ENCODE data around the gene OR1J1.

Gene OR1J1

GRCh38 chr9:122474561-122474960 lies 3.2 kb downstream of the OR1J1 start:
- Histone ChIP-seq H3K14ac (ENCODE audit: low read length) (no peak overlapping the region), H3K4me2 (ENCODE audit: insufficient read depth, low read length, poor library complexity, severe bottlenecking) (no peak overlapping the region), H3K27me3 (ENCODE audit: control insufficient read depth in 3 of 3, insufficient read depth in 3 of 3, low read depth in 1 of 3, low read length in 3 of 3) (peaks cover 0 to 6% (median 0%) of the 10 kb centered on the region in 3 experiments), H2BK15ac (ENCODE audit: low read length) (no peak overlapping the region), H4K91ac (ENCODE audit: low read depth, low read length, poor library complexity) (no peak overlapping the region), H4K8ac (ENCODE audit: low read depth, low read length) (no peak overlapping the region), H2BK120ac (ENCODE audit: low read depth, low read length) (no peak overlapping the region), H3K23ac (ENCODE audit: low read depth, low read length, poor library complexity) (no peak overlapping the region), H2BK5ac (ENCODE audit: low read length) (no peak overlapping the region), H3K9ac (ENCODE audit: low read depth, low read length, poor library complexity) (no peak overlapping the region), H3K79me1 (ENCODE audit: low read depth, low read length) (no peaks in the 10 kb centered on the region), H3K4me3 (ENCODE audit: low read length in 2 of 2) (no peak overlapping the region), H3K4ac (ENCODE audit: low read length) (no peak overlapping the region), H3K4me1 (ENCODE audit: control insufficient read depth in 2 of 2, insufficient read depth in 1 of 2, low read depth in 1 of 2, low read length in 2 of 2) (no peaks in the 10 kb centered on the region), H3K27ac (replicated peaks; ENCODE audit: low read length) (no peak overlapping the region), H3K36me3 (replicated peaks in 1 of 2; ENCODE audit: control insufficient read depth in 2 of 2, insufficient read depth in 2 of 2, low read length in 2 of 2) (no peaks in the 10 kb centered on the region), H3K18ac (ENCODE audit: low read length) (no peak overlapping the region), H2AK5ac (ENCODE audit: low read depth, low read length) (no peak overlapping the region), H2BK12ac (ENCODE audit: low read length) (no peak overlapping the region), H3K9me3 (replicated peaks in 1 of 2; ENCODE audit: control insufficient read depth in 2 of 2, insufficient read depth in 1 of 2, low read depth in 1 of 2, low read length in 2 of 2) (peaks cover 0 to 9% of the 10 kb centered on the region in 2 donors), H2AFZ (ENCODE audit: low read length) (no peak overlapping the region)
- DNase-seq (ENCODE audit: low spot score), result no peak
- no CpG with 5 or more reads among the region's 3 CpGs for WGBS, 2 donors (ENCODE audit: extremely low coverage in 2 of 2, insufficient read length in 2 of 2, insufficient replicate concordance in 1 of 2)

DNA sequence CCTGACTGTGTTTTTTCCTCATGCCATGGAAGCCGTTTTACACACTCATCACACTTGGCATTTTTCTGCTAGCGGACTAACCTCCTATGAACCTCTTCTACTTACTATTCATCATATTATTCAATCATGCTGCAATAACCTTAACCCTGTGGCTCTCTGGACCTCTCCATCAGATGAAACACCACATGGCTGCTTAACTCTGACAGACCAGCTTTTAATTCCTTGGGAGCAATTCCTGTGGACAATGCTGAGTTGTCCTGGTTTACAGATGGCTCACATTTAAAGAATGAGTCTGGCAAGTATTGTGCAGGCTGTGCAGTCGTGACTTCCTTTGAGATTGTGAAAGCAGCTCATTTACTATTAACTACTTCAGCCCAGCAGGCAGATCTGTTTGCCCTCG lies 9.0 kb downstream of the OR1J1 start:
- Histone ChIP-seq H2BK12ac (ENCODE audit: low read length) (no peak overlapping the region), H3K23ac (ENCODE audit: low read depth, low read length, poor library complexity) (no peak overlapping the region), H3K4ac (ENCODE audit: low read length) (no peak overlapping the region), H2AFZ (ENCODE audit: low read length) (no peak overlapping the region), H3K36me3 (replicated peaks in 1 of 2; ENCODE audit: control insufficient read depth in 2 of 2, insufficient read depth in 2 of 2, low read length in 2 of 2) (no peaks in the 10 kb centered on the region), H3K4me2 (ENCODE audit: insufficient read depth, low read length, poor library complexity, severe bottlenecking) (no peak overlapping the region), H3K9me3 (replicated peaks in 1 of 2; ENCODE audit: control insufficient read depth in 2 of 2, insufficient read depth in 1 of 2, low read depth in 1 of 2, low read length in 2 of 2) (no peaks in the 10 kb centered on the region), H3K27ac (replicated peaks; ENCODE audit: low read length) (no peak overlapping the region), H3K9ac (ENCODE audit: low read depth, low read length, poor library complexity) (no peak overlapping the region), H2BK5ac (ENCODE audit: low read length) (no peak overlapping the region), H3K4me1 (ENCODE audit: control insufficient read depth in 2 of 2, insufficient read depth in 1 of 2, low read depth in 1 of 2, low read length in 2 of 2) (no peaks in the 10 kb centered on the region), H4K8ac (ENCODE audit: low read depth, low read length) (no peak overlapping the region), H2BK120ac (ENCODE audit: low read depth, low read length) (no peak overlapping the region), H3K18ac (ENCODE audit: low read length) (no peak overlapping the region), H3K27me3 (ENCODE audit: control insufficient read depth in 3 of 3, insufficient read depth in 3 of 3, low read depth in 1 of 3, low read length in 3 of 3) (peaks cover 0 to 8% (median 0%) of the 10 kb centered on the region in 3 experiments), H3K79me1 (ENCODE audit: low read depth, low read length) (no peaks in the 10 kb centered on the region), H2BK15ac (ENCODE audit: low read length) (no peak overlapping the region), H3K4me3 (ENCODE audit: low read length in 2 of 2) (no peak overlapping the region), H3K14ac (ENCODE audit: low read length) (no peak overlapping the region), H4K91ac (ENCODE audit: low read depth, low read length, poor library complexity) (no peak overlapping the region), H2AK5ac (ENCODE audit: low read depth, low read length) (no peak overlapping the region)
- DNase-seq (ENCODE audit: low spot score), result no peak
- no CpG with 5 or more reads among the region's 4 CpGs for WGBS, 2 donors (ENCODE audit: extremely low coverage in 2 of 2, insufficient read length in 2 of 2, insufficient replicate concordance in 1 of 2)

DNA sequence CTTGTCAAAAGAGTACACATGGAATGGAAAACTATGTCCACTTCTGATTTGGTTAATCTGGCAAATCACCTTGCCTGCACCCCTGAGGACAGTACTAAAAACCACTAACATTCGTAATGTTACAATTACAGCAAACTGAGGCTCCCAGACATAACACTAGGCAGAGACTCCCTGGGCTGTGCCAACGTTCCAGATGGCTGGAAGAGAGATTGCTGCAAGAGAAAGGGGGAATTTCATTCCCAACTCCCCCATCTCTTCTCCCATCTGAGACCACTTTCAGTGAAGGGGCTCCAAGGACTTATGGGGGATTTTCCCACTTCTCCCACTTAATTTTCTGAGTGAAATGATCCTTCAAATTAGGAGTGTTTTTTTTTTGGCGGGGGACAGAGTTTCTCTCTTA lies 11.3 kb downstream of the OR1J1 start:
- no peak for DNase-seq (ENCODE audit: low spot score)
- Histone ChIP-seq H3K14ac (ENCODE audit: low read length) (no peak overlapping the region), H3K4me3 (ENCODE audit: low read length in 2 of 2) (no peak overlapping the region), H3K4me1 (ENCODE audit: control insufficient read depth in 2 of 2, insufficient read depth in 1 of 2, low read depth in 1 of 2, low read length in 2 of 2) (no peaks in the 10 kb centered on the region), H2AFZ (ENCODE audit: low read length) (no peak overlapping the region), H3K4ac (ENCODE audit: low read length) (no peak overlapping the region), H3K36me3 (replicated peaks in 1 of 2; ENCODE audit: control insufficient read depth in 2 of 2, insufficient read depth in 2 of 2, low read length in 2 of 2) (no peaks in the 10 kb centered on the region), H3K9ac (ENCODE audit: low read depth, low read length, poor library complexity) (no peak overlapping the region), H3K9me3 (replicated peaks in 1 of 2; ENCODE audit: control insufficient read depth in 2 of 2, insufficient read depth in 1 of 2, low read depth in 1 of 2, low read length in 2 of 2) (no peaks in the 10 kb centered on the region), H3K27me3 (ENCODE audit: control insufficient read depth in 3 of 3, insufficient read depth in 3 of 3, low read depth in 1 of 3, low read length in 3 of 3) (peaks cover 0 to 8% (median 0%) of the 10 kb centered on the region in 3 experiments), H2BK120ac (ENCODE audit: low read depth, low read length) (no peak overlapping the region), H2AK5ac (ENCODE audit: low read depth, low read length) (no peak overlapping the region), H3K79me1 (ENCODE audit: low read depth, low read length) (no peaks in the 10 kb centered on the region), H3K18ac (ENCODE audit: low read length) (no peak overlapping the region), H3K23ac (ENCODE audit: low read depth, low read length, poor library complexity) (no peak overlapping the region), H4K91ac (ENCODE audit: low read depth, low read length, poor library complexity) (no peak overlapping the region), H2BK12ac (ENCODE audit: low read length) (no peak overlapping the region), H3K4me2 (ENCODE audit: insufficient read depth, low read length, poor library complexity, severe bottlenecking) (no peak overlapping the region), H2BK15ac (ENCODE audit: low read length) (no peak overlapping the region), H2BK5ac (ENCODE audit: low read length) (no peak overlapping the region), H4K8ac (ENCODE audit: low read depth, low read length) (no peak overlapping the region), H3K27ac (replicated peaks; ENCODE audit: low read length) (no peak overlapping the region)
- no CpG with 5 or more reads among the region's 3 CpGs for WGBS, 2 donors (ENCODE audit: extremely low coverage in 2 of 2, insufficient read length in 2 of 2, insufficient replicate concordance in 1 of 2)

DNA sequence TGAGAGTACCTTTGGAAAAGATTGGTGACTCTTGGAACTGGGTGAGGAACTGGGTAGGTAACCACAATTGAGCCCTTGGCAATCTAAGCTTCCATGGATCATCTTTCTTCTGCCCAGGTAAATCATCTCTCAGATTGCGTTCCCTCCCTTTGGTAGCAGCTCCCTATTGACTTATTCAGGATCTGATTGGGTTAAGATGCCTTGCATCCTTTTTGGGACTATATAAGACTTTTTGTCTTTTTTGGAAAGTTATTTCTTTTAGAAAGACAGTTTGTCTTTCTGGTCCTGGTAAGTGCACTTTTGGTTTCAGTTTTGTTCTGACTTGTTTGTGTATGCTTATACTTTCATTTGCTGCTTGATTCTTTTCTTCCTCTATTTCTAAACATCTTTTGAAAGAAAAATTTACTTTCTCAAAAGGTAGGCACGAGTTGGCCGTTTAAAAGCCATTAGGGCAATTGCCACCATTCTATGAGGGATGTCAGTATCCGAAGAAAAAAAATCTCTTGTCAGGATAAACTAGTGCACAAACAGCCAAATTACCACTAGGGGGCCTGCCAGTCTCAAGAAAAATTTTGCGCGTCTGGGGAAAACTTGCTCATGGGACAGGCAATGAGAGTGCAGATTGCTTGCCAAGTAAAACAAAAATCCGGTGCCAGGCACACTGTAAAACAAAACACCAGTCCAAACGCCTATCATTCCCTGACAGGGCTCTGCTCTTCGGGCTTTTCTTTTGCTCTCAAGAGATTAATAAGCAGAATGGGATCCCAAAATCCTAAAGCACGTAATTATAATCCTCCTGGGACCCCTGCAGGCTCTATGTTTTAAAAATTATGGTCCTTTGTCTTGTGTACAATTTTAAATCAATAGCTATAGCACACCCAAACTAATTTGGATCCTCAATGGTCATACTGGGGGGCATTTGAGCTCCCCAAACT lies 12.8 kb downstream of the OR1J1 start:
- H3K79me1 ChIP-seq (ENCODE audit: low read depth, low read length), result no peaks in the 10 kb centered on the region
- H3K23ac ChIP-seq (ENCODE audit: low read depth, low read length, poor library complexity), result no peak overlapping the region
- H3K4me2 ChIP-seq (ENCODE audit: insufficient read depth, low read length, poor library complexity, severe bottlenecking), result no peak overlapping the region
- H2BK5ac ChIP-seq (ENCODE audit: low read length), result no peak overlapping the region
- H2AK5ac ChIP-seq (ENCODE audit: low read depth, low read length), result no peak overlapping the region
- WGBS, 2 donors (ENCODE audit: extremely low coverage in 2 of 2, insufficient read length in 2 of 2, insufficient replicate concordance in 1 of 2), result no CpG with 5 or more reads among the region's 10 CpGs
- H3K4me3 ChIP-seq (ENCODE audit: low read length in 2 of 2), result no peak overlapping the region
- H3K27me3 ChIP-seq (ENCODE audit: control insufficient read depth in 3 of 3, insufficient read depth in 3 of 3, low read depth in 1 of 3, low read length in 3 of 3), result peaks cover 0 to 8% (median 0%) of the 10 kb centered on the region in 3 experiments
- no peaks in the 10 kb centered on the region for H3K4me1 ChIP-seq (ENCODE audit: control insufficient read depth in 2 of 2, insufficient read depth in 1 of 2, low read depth in 1 of 2, low read length in 2 of 2)
- H2BK12ac ChIP-seq (ENCODE audit: low read length), result no peak overlapping the region
- H4K91ac ChIP-seq (ENCODE audit: low read depth, low read length, poor library complexity), result no peak overlapping the region
- peak; percentile 44 for DNase-seq (ENCODE audit: low spot score)
- H3K4ac ChIP-seq (ENCODE audit: low read length), result no peak overlapping the region
- H3K14ac ChIP-seq (ENCODE audit: low read length), result no peak overlapping the region
- H2BK15ac ChIP-seq (ENCODE audit: low read length), result no peak overlapping the region
- H3K9me3 ChIP-seq (replicated peaks in 1 of 2; ENCODE audit: control insufficient read depth in 2 of 2, insufficient read depth in 1 of 2, low read depth in 1 of 2, low read length in 2 of 2), result no peaks in the 10 kb centered on the region
- no peaks in the 10 kb centered on the region for H3K36me3 ChIP-seq (replicated peaks in 1 of 2; ENCODE audit: control insufficient read depth in 2 of 2, insufficient read depth in 2 of 2, low read length in 2 of 2)
- H2BK120ac ChIP-seq (ENCODE audit: low read depth, low read length), result no peak overlapping the region
- H3K9ac ChIP-seq (ENCODE audit: low read depth, low read length, poor library complexity), result no peak overlapping the region
- peak overlapping the region; percentile 83 for H2AFZ ChIP-seq (ENCODE audit: low read length)
- no peak overlapping the region for H3K18ac ChIP-seq (ENCODE audit: low read length)
- no peak overlapping the region for H4K8ac ChIP-seq (ENCODE audit: low read depth, low read length)
- H3K27ac ChIP-seq (replicated peaks; ENCODE audit: low read length), result no peak overlapping the region
